Fibroblast of the aortic adventitia (primary cell): Measurements from ENCODE around the gene PRICKLE2. TPM values are rescaled to one million over a fixed set of nuclear protein-coding genes. Genes with fewer than 3 reads are reported as not detected.

Experiments used
- DNase-seq: peaks from one replicate; pipeline ENCODE4 v3.0.0-alpha.2; 2010; ENCODE audit warnings: low read depth
- H3K4me3 ChIP-seq: 2 replicates; pipeline ENCODE4 v1.5.1; 2011; ENCODE audit warnings: low read depth, mild to moderate bottlenecking, control low read depth, low read length, moderate library complexity
- total RNA-seq: library from RNA; depleted of rRNA; stranded (reverse); fragments of >200 nt; gene quantifications from 2 replicates; pipeline ENCODE4 v1.2.3, GENCODE V29; 2012; ENCODE audit warnings: low replicate concordance
- TF ChIP-seq, protein P1 (sequence below): IDR thresholded peaks from 2 replicates; pipeline ENCODE4 v1.5.1; 2011; ENCODE audit warnings: mild to moderate bottlenecking, low read length, control low read depth, inconsistent platforms; ENCODE audit not compliant: insufficient read depth

Gene PRICKLE2
- total RNA-seq, 1 donor = 22.0 TPM

GRCh38 chr3:64138046-64138445 is 87.2 kb downstream of the PRICKLE2 start:
- TF ChIP-seq, protein P1, sequence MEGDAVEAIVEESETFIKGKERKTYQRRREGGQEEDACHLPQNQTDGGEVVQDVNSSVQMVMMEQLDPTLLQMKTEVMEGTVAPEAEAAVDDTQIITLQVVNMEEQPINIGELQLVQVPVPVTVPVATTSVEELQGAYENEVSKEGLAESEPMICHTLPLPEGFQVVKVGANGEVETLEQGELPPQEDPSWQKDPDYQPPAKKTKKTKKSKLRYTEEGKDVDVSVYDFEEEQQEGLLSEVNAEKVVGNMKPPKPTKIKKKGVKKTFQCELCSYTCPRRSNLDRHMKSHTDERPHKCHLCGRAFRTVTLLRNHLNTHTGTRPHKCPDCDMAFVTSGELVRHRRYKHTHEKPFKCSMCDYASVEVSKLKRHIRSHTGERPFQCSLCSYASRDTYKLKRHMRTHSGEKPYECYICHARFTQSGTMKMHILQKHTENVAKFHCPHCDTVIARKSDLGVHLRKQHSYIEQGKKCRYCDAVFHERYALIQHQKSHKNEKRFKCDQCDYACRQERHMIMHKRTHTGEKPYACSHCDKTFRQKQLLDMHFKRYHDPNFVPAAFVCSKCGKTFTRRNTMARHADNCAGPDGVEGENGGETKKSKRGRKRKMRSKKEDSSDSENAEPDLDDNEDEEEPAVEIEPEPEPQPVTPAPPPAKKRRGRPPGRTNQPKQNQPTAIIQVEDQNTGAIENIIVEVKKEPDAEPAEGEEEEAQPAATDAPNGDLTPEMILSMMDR = no peak
- no peak overlapping the region for H3K4me3 ChIP-seq
- DNase-seq = no peak

DNA sequence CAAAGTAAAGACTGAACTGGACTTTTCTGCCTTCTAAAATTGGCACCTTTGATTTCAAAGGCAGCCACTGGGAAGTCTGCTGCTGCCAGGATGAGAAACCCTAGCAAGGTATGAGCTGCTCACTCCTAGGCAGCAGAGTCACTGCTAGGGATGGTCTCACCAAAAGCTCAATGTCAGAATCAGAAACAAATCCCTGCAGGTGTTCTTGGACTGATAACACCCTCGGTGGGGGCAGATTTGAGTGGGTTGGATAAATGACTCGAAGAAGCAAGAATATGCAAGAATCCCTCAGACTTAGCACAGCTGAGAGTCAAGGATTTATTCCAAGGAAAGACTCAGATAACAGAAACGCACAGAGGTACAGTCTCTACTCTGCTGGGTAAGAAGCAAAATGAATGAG is 90.4 kb downstream of the PRICKLE2 start:
- DNase-seq = no peak
- TF ChIP-seq, protein P1 = no peak
- H3K4me3 ChIP-seq = no peak overlapping the region

DNA sequence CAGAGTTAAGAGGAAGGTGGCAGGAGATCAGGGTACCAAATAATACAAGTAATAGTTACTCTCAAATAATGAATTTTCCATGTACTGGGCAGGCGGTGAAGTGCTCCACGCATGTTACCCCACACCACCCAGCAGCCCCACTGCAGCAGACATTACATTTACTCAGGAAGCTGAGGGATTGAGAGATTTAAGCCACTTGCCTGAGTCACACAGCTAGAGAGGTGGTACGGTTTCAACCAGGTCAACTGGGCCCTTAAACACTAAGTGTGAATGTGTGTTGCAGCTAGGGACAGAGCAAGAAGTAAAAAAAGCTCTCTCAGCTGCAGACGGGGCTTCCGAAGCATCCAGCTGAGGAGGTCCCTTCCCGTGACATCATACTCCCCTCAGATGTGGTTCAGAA is 91.3 kb downstream of the PRICKLE2 start:
- TF ChIP-seq, protein P1 = no peak
- DNase-seq = no peak
- no peak overlapping the region for H3K4me3 ChIP-seq

DNA sequence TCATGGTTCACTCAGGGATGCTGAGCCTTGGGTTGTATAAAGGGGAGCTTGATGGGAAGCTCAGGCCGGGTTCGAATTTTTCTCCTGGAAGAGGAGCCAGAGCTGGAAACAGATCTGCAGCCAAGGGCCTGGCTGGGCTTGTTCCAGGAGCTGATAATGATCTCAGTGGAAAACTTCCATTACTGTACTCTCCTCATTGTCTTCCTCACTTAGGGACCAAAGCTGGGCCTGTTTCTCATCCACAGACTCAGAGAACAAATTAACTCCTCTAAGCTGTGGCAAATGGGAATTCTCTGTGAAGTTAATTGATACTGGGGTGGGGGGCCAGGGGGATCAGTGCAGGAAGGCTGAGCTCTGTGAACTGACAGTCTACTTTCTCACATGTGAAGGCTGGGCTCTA is 92.0 kb downstream of the PRICKLE2 start:
- TF ChIP-seq, protein P1 = no peak
- no peak for DNase-seq

DNA sequence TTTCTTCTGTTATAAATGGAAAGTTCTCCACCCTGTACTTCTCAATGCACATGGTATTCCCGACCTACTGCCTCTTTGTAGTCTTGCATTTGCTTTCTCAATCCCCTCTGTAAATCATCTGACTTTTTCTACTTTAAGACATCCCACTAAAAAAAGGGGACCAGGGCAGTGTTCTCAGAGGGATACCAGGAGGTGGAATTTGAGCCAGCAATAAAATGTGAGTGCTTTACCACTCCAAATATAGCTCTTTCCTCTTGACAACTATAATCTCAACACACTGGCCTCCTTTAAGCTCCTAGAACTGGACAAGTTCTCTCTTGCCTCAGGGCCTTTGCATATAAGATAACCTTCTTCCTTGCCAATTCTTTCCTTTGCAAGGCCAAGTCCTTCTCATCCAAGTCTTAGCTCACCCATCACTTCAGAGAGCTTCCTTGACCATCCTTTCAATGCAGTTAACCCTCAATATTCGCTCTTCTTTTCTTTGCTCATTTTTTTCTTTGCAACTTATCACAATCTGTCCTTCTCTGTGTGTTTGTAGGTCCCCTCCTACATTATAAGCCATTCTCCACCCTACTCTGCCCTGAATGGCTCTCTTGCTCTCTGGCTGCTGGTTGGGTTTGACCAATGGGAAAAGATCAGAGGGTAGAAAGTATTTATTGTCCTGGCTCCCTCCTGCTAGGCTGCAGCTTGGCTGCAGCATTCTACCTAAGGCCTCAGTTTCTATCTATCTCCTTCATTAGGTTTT is 93.4 kb downstream of the PRICKLE2 start:
- DNase-seq = no peak
- TF ChIP-seq, protein P1 = no peak
- H3K4me3 ChIP-seq = no peak overlapping the region

More for the DNA sequence above, 92.0 kb downstream of the PRICKLE2 start:
- H3K4me3 ChIP-seq = no peak overlapping the region

DNA sequence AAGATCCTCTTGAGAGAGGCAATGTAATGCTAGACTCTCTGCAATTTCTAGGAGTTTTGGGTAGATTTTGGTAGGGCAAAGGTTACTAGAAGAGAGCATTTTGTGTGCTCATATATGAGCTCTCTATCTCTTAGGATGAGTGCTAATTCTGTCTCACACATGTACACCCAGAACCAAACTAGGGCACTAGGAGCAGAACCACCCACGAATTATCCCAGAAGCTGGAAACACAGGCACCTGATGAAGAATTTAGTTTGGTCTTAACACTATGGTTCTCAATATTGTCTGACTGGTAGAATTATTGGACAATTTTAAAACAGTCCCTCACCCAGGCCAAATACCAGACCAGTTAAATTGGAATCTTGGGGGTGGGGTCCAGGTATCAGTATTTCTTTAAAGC is 94.8 kb downstream of the PRICKLE2 start:
- no peak for DNase-seq
- H3K4me3 ChIP-seq = no peak overlapping the region
- TF ChIP-seq, protein P1 = no peak

GRCh38 chr3:64129581-64129980 is 95.7 kb downstream of the PRICKLE2 start:
- no peak overlapping the region for H3K4me3 ChIP-seq
- DNase-seq = no peak
- TF ChIP-seq, protein P1 = no peak
